Motor neuron (in vitro differentiated cells): ENCODE data around the gene ACCS. TPM values are rescaled to one million over a fixed set of nuclear protein-coding genes. Genes with fewer than 3 reads are reported as not detected.

ENCODE experiments used
- ATAC-seq, 8 experiments: fragments of 200-7000 bp; cut with Tn5 transposase; replicated peaks in 6 of 8; 2 replicates each; pipeline ENCODE4 v1.8.0; 2021; ENCODE audit warnings: mild to moderate bottlenecking in 8 of 8, moderate library complexity in 8 of 8
- H3K27ac ChIP-seq, 2 donors: fragments of 250-450 bp; sonication (Bioruptor Pico); 2 replicates each; pipeline ENCODE4 v1.9.0; 2021; ENCODE audit warnings: antibody characterized with exemption in 2 of 2, mild to moderate bottlenecking in 2 of 2, moderate library complexity in 1 of 2
- H3K4me1 ChIP-seq, 2 donors: fragments of 250-450 bp; sonication (Bioruptor Pico); replicated peaks in 1 of 2; 2 replicates each; pipeline ENCODE4 v1.6.1; 2021; ENCODE audit warnings: antibody characterized with exemption in 2 of 2, mild to moderate bottlenecking in 2 of 2, moderate library complexity in 1 of 2
- H3K4me3 ChIP-seq, 5 donors: fragments of 250-450 bp; sonication (Bioruptor Pico); 2 replicates each; pipeline ENCODE4 v1.9.0; 2021; ENCODE audit warnings: antibody characterized with exemption in 5 of 5, mild to moderate bottlenecking in 5 of 5, moderate library complexity in 4 of 5
- WGBS, 10 experiments: fragments of 450-650 bp; shearing (Covaris generic); methylation state at CpG; one replicate each; pipeline ENCODE4 v1.0.0; 2022; 5-methylcytosine and 5-hydroxymethylcytosine counted together
- in situ Hi-C, 9 experiments: fragments of 400-800 bp; cut with MboI; loops; one replicate each; pipeline ENCODE4 v1.15.0; 2021; ENCODE audit warnings: low sequenced_read_pairs in 9 of 9, low pct_unique_long_range_greater_than_20kb in 2 of 9; ENCODE audit not compliant: unreplicated experiment in 9 of 9
- total RNA-seq, 8 experiments: library from RNA; unstranded; fragments of 300-600 nt; gene quantifications; 2 replicates each; pipeline versions ENCODE4 v1.2.3 to v1.2.4, GENCODE V29; 2022

Gene ACCS
- total RNA-seq, 8 experiments from 2014 or later, result 0.75 to 28.9 (median 4.6) TPM; not detected in 1

DNA sequence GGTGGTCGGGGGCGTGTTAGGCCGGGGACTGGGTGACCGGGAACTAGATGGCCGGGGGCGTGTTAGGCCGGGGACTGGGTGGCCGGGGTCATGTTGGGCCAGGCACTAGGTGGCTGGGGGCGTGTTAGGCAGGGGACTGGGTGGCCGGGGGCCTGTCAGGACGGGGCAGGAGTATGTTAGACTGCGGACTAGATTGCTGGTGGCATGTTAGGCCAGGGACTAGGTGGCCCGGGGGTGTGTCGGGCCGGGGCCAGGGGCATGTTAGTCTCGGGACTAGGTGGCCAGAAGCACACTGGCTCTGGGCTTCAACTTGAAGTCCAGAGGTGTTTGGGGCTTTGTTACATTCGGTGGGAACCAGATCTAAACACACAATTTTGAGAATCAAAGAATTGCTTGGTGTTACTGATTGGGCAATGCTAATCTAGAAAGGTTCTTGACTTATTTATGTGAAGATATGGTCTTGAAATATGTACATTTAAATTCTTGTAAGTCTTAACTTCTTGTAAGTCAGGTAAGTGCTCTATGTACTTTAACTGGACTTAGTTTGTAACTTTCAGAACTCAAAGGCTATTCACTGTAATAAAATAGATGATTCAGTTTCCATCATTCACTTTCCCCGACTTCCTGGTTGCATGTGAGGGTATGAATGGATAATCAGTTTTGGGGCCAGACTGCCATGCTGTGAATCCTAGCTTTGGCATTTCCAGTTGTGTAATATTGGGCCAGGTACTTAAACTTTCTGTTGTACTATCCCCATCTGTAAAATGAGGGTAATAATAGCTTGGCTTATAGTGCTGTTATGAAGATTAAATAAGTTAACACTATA is 30.5 kb downstream of the ACCS start:
- ATAC-seq, result peak in 2 of 8 experiments; percentile 3 to 6

DNA sequence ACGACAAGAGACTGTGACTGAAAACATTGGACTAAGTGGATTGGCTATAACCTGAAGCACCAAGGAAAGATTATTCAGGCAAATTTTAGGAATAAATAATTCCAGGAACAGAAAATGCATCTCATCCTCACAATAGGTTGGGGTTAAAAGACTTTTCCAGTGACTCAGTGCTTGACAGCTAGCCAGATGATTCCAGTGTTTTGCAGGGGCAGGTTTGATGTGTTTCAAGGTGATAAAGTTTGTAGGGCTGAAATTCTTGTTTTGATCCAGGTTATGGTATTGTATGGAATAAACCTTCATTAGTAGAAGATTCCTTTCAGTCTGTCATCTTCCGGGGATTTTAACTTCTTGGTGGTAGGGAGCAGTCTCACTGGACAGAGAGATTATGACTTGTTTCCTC is 31.8 kb downstream of the ACCS start:
- in situ Hi-C loops, result loop anchor here in 2 of 9 experiments (25.0 kb wide), 1 partner anchor 439 kb away; no protein-coding TSS in a partner anchor
- 47 to 100% (median 81%) methylated on average over 1 to 2 of the region's 2 CpGs for WGBS, 10 experiments
- Histone ChIP-seq H3K4me1 (peaks cover 4 to 5% of the 10 kb centered on the region in 2 donors), H3K4me3 (no peak overlapping the region), H3K27ac (no peak overlapping the region)
- ATAC-seq, result no peak

More for the DNA sequence above, 30.5 kb downstream of the ACCS start:
- H3K4me1 ChIP-seq, result peaks cover 4 to 5% of the 10 kb centered on the region in 2 donors
- H3K4me3 ChIP-seq, result peak overlapping the region; percentile 74 to 99 (median 95)
- 0 to 80% (median 49%) methylated on average over 1 to 3 of the region's 18 CpGs; no CpG with 5 or more reads in 4 of the 10 experiments for WGBS, 10 experiments
- H3K27ac ChIP-seq, result peak overlapping the region in 1 of 2 donors; percentile 79
- in situ Hi-C loops, result loop anchor here in 2 of 9 experiments (25.0 kb wide), 1 partner anchor 441 kb away; no protein-coding TSS in a partner anchor

DNA sequence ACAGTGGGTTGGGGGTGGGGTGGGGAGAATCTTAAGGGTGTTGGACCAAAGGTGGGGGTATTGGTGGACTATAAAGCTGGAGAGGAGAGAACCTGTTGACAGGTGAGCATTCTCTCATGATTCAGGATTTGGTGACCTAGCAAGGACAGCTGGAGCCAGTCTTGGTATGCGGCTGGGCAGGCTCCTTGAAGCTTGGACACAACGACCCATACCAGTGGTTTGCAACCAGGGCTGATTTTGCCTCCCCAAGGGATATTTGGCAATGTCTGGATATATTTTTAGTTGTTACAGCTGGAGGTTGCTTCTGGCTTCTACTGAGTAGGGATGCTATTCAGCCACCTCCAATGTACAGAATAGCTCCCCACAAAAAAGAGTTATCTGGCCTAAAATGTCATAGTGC is 35.0 kb downstream of the ACCS start:
- WGBS, 10 experiments, result 75 to 100% methylated on average over 2 of the region's 2 CpGs; no CpG with 5 or more reads in 8 of the 10 experiments

DNA sequence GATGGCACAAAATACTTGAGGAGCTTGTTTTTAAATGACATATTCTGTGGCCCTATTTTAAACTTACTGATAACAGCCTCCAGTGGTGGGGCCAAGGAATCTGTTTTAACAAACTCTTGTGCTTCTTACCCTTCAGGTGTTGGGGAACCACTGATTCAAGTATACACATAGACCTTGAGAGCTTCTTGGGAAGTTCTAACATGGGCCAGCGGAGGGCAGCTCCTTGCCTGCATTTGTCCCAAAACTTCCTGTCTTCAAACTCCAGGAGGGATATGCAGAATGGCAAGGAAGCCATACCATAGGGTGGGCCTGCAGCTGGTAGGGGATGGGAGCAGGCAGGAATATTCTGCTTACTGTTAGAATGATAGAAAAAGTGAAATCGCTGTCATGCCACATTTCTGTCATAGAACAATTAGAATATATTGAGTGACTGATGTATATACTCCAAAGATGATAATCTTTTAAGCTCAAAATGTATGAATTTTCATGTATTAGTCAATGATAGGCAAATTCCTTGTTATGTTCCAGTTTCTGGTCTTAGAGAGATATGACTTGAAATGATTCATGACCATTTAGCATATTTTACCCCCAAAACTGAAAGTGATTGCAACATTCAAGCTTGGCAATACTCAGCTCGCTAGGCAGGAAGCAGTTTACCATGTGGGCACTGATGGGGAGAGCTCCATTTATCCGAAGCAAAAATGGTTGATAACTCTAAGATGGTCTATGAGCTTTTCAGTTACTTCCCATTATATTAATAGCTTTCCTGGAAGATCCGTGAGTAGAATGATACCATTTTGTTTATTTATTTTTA is 38.6 kb downstream of the ACCS start:
- in situ Hi-C loops, result loop anchor here in 2 of 9 experiments (25.0 kb wide), 1 partner anchor 433 kb away; no protein-coding TSS in a partner anchor
- Histone ChIP-seq H3K4me1 (no peaks in the 10 kb centered on the region), H3K4me3 (no peak overlapping the region), H3K27ac (no peak overlapping the region)
- peak in 3 of 8 experiments; percentile 52 to 61 (median 52) for ATAC-seq
- WGBS, 10 experiments, result 67 to 100% (median 93%) methylated on average over 1 to 5 of the region's 5 CpGs; no CpG with 5 or more reads in 2 of the 10 experiments

More for the DNA sequence above, 35.0 kb downstream of the ACCS start:
- Histone ChIP-seq H3K4me3 (no peak overlapping the region), H3K4me1 (peaks cover 4 to 5% of the 10 kb centered on the region in 2 donors), H3K27ac (no peak overlapping the region)
- in situ Hi-C loops, result loop anchor here in 2 of 9 experiments (25.0 kb wide), 1 partner anchor 436 kb away; no protein-coding TSS in a partner anchor
- no peak for ATAC-seq

DNA sequence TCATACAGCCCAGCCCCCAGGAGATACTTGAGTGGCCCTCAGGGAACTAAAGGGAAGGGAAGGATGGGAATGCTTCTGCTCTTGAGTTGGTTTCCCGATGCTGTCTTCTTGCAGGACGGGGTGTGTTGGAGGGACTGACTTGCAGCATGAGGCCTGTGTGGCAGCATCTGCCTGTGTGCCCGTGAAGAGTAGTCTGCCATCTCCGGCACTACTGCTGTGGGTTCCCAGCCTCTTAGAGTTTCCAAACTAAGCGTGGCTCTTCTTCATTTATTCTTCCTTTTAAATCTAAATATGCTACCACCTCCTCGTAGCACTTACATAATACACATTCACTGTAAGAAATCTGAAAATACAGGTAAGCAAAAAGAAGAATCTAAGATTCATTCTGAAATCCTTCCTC is 42.2 kb downstream of the ACCS start:
- in situ Hi-C loops, result loop anchor here in 2 of 9 experiments (25.0 kb wide), 1 partner anchor 429 kb away; no protein-coding TSS in a partner anchor
- H3K27ac ChIP-seq, result no peak overlapping the region
- H3K4me1 ChIP-seq, result no peaks in the 10 kb centered on the region
- H3K4me3 ChIP-seq, result no peak overlapping the region
- 86 to 100% (median 93%) methylated on average over 1 to 6 of the region's 6 CpGs; no CpG with 5 or more reads in 1 of the 10 experiments for WGBS, 10 experiments
- ATAC-seq, result no peak

DNA sequence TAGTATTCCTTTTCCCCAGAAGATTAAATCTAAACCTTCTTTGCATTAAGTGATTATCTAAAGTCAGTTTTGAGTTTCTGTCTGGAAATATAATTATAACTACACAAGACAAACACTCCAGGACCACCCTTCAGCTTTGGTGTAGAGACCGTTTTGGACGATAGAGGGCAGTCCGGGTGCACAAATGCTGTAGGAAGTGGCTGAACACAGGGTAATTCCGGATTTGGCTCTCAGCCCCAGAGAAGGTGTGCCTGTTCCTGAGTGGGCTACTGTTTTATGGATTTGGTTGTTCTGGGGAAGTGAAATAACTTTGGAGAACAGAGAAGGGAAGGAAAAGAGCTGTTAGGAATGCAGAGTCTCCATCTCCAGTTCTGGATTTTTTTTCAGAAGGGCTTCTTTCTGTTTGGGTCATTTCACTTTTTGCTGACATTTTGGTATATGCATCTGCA is 44.2 kb downstream of the ACCS start:
- peak; percentile 55 to 90 (median 72) for ATAC-seq
- Histone ChIP-seq H3K4me3 (no peak overlapping the region), H3K27ac (no peak overlapping the region), H3K4me1 (no peaks in the 10 kb centered on the region)
- WGBS, 10 experiments, result 0 to 44% (median 0%) methylated on average over 1 to 4 of the region's 4 CpGs; no CpG with 5 or more reads in 1 of the 10 experiments
- in situ Hi-C loops, result loop anchor here in 2 of 9 experiments (25.0 kb wide), 1 partner anchor 427 kb away; no protein-coding TSS in a partner anchor

DNA sequence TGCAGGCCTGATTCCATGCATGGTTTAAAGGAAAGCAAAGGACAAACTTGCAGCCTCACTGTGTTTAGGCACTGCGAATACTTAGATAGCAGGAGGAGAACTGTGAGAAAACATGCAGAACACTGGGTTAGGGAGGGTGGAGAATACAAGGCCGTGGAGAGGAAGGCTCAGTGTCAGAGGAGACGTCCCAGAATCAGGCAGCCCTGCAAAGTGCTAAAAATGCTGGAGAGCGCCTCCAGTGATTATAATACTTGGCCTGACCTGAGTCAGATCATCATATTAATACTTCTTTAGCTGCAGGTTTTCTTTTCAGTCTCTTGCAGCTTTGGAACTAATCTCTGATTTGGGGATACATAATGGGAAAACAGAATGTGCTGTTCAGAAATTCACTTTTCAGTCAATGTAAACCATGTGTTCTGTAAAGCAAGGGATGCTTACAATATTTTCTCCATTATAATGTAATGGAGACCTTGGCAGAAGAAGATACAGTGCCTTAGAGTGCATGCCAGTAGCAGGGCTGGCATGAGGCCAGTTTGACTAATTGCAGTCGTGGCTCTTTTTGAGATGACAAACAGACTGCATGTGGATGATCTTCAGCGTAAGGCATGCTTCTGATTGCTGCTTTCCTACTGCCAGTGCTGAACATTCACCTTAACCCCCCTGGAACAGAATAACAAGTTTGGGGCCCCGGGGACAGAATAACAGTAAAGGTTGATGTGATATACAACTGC is 46.2 kb downstream of the ACCS start:
- WGBS, 10 experiments, result 24 to 100% (median 79%) methylated on average over 1 to 6 of the region's 7 CpGs
- in situ Hi-C loops, result loop anchor here in 2 of 9 experiments (25.0 kb wide), 1 partner anchor 425 kb away; no protein-coding TSS in a partner anchor
- H3K4me1 ChIP-seq, result no peaks in the 10 kb centered on the region
- ATAC-seq, result peak in 2 of 8 experiments; percentile 28 to 50
- no peak overlapping the region for H3K4me3 ChIP-seq
- H3K27ac ChIP-seq, result no peak overlapping the region

DNA sequence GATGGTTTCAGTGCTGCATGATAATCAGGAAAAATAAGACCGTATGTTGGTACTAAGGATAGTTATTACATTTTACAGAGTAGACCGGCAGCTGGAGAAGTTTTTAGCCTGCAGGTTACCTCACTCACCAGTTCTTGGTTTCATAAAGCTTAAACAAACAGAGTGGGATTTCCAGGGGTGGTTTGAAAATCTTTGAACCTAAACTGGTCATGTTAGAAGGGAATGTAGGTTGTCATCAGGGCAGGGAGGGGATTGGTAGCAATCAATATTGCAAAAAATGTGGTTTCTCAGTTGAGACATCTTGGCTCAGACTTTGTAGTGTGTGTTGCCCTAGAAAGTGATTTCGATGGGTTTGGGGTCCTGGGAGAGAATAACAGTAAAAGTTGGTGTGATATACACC is 46.9 kb downstream of the ACCS start:
- no peak for ATAC-seq
- Histone ChIP-seq H3K4me1 (no peaks in the 10 kb centered on the region), H3K4me3 (no peak overlapping the region), H3K27ac (no peak overlapping the region)
- WGBS, 10 experiments, result 0 to 100% (median 88%) methylated on average over 1 to 3 of the region's 3 CpGs; no CpG with 5 or more reads in 2 of the 10 experiments
- in situ Hi-C loops, result loop anchor here in 2 of 9 experiments (25.0 kb wide), 1 partner anchor 424 kb away; no protein-coding TSS in a partner anchor

DNA sequence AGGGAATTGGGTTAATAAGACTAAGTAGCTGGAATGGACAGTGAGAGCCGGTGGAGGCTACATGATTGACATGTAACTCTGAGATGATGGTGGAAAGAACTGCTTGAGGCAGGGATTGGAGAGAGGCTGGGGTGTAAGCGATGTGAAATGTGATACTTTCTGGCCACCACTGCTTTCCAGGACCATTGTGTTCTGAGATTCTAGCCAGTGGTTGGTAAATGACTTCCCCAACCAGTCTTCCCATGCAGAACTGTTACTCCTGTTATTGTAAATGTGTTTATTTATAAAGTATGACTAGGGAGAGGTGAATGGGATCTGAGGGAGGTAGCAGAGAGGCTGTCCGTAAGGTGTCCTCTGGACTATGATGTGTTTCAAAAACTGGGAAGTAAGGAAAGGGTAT is 47.5 kb downstream of the ACCS start:
- H3K27ac ChIP-seq, result no peak overlapping the region
- no peaks in the 10 kb centered on the region for H3K4me1 ChIP-seq
- 69 to 100% (median 85%) methylated on average over 1 to 3 of the region's 3 CpGs; no CpG with 5 or more reads in 2 of the 10 experiments for WGBS, 10 experiments
- no peak for ATAC-seq
- in situ Hi-C loops, result loop anchor here in 2 of 9 experiments (25.0 kb wide), 1 partner anchor 424 kb away; no protein-coding TSS in a partner anchor
- no peak overlapping the region for H3K4me3 ChIP-seq

DNA sequence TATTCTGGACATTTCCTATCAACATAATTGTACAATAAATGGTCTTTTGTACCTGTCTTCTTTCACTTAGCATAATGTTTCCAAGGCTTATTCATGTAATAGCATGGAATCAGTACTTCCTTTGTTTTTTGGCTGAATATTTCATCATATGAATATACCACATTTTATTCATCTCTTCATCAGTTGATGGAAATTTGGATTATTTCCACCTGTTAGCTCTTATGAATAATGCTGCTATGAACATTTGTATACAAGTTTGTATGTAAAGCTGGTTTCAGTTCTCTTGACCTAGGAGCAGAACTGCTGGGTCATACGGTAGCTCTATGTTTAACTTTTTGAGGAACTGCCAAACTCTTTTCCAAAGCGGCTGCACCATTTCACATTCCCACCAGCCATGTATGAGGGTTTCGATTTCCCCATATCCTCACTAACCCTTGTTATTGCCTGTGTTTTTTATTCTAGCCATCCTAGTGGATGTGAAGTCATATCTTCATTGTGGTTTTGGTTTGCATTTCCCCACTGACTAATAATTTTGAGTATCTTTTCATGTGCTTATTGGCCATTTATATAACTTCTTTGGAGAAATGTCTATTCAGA is 50.3 kb downstream of the ACCS start:
- Histone ChIP-seq H3K4me3 (no peak overlapping the region), H3K27ac (no peak overlapping the region), H3K4me1 (no peaks in the 10 kb centered on the region)
- in situ Hi-C loops, result loop anchor here in 2 of 9 experiments (25.0 kb wide), 1 partner anchor 421 kb away; no protein-coding TSS in a partner anchor
- WGBS, 10 experiments, result 54 to 100% (median 91%) methylated on average over 1 to 3 of the region's 3 CpGs; no CpG with 5 or more reads in 2 of the 10 experiments
- ATAC-seq, result peak in 1 of 8 experiments; percentile 65

DNA sequence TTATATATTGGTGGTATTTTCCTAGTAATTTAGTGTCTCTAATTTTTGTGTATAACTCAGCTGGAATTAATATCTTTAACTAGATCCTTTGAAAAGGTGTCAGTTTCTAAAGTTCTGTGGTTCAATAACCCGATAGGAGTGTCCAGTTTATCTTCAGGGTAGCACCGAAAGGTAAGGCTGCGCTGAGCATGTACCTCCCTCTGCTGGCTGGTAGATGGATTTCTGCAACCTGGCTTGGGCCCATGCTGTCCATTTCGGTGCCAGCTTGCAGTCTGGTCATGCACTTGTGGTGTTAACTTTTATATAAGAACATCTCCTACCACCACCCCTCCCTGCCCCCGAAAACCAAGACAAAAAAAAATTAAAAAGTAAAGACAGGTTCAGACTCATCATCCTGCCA is 54.1 kb downstream of the ACCS start:
- Histone ChIP-seq H3K4me1 (no peaks in the 10 kb centered on the region), H3K27ac (no peak overlapping the region), H3K4me3 (no peak overlapping the region)
- ATAC-seq, result peak in 2 of 8 experiments; percentile 26
- 64 to 94% (median 83%) methylated on average over 3 to 5 of the region's 5 CpGs; no CpG with 5 or more reads in 4 of the 10 experiments for WGBS, 10 experiments
- in situ Hi-C loops, result loop anchor here in 2 of 9 experiments (25.0 kb wide), 1 partner anchor 417 kb away; no protein-coding TSS in a partner anchor
